Stimulated activated CD4-positive, alpha-beta T cell treated with anti-CD3 and anti-CD28 coated beads, TNF-alpha, amount 100 ng/mL, for 24 hours (primary cell): Measurements from ENCODE around the gene PLCB1.

ENCODE experiments used
- DNase-seq, 3 experiments: peaks; one replicate each; pipeline ENCODE4 v3.0.0-alpha.2; 2020; ENCODE audit warnings: low read depth in 3 of 3

Gene PLCB1

GRCh38 chr20:8657664-8658063, 525.6 kb downstream of the PLCB1 start:
- DNase-seq = no peak

DNA sequence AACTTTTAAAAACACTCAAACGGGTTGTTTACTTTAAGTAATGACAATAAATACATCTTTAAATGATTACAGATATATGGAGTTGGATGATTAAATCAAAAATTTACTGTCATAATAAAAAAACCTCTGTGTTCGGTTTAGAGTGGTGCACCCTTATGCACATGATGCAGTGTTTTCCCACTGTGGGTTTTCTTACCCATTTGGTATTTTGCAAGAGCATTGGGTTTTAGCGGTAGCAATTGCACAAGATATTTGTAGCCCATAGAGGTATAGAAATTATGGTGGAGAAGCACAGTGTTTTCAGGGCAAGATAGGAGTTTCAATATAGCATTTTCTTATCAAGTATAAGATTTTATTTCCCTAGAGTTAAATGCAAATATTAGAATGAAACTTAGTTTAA, 526.0 kb downstream of the PLCB1 start:
- DNase-seq = no peak

DNA sequence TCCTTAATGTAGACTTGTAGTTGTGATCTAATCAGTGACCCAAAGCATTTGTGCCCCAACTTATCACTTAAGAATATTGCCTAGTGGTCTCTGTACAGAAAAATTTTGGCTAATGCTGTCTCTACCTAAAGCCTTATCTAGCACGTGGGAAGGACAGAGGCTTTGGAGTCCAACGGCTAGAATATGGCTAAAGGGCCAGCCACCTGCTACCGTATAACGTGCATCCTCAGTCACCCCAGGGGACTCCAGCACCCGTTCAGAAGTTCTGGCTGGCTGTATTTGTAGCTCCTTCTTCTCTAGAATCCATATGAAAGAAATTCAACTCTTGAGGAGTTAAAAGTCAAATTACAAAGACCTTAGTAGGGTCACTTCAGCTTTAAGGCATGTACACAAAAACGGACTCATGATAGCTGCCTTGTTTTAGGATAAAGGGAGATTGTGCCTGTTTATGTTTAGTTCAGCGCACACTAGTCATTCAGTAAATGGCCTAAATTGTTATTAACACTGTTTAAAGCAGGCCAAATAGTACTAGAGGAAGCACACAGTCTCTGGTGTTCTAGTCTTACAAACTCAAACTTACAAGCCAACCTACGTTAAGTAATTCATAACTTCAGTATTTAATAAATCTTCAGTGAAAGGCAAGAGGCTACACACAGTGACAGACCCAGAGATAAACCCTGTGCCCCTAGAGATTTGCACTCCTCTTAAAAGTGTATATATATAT, 529.3 kb downstream of the PLCB1 start:
- DNase-seq = no peak

DNA sequence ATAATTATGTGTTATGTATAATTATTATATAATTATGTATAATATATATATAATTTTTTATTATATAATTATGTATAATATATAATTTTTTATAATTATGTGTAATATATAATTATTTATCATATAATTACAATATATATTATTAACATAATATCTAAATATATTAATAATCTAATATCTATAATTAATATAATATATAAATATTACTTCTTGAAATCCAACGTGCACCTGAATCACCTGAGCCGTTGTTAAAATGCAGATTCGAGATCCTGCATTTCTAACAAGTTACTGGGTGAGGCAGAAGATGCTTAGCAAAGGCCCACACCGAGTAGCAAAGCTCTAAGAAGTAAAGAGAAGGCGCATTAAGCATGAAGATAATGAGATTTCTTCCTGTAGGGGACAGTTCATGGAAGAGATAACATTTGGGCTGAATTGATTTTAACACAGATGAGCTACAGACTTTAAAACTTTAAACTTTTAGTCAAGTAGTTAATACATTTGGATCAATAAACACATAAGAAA, 530.4 kb downstream of the PLCB1 start:
- no peak for DNase-seq

GRCh38 chr20:8663424-8663823, 531.4 kb downstream of the PLCB1 start:
- no peak for DNase-seq

DNA sequence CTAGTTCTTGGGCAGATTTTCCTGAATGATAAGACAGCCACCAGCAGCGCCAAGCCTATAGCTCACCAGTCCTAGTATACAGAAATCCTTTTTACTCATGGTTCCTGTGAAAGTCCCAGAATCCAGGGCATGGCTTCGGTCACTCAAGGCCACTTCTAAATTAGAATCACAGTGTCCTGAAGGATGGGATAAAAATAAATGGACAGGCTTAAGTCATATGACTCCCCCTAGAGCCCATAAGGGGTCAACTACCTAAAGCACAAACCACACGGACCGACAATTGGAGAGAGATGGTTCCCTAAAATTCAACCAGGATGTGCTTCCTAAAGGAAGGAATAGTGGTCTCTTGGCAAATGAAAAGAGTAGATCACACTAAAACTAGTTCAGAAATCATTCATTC, 532.7 kb downstream of the PLCB1 start:
- no peak for DNase-seq

DNA sequence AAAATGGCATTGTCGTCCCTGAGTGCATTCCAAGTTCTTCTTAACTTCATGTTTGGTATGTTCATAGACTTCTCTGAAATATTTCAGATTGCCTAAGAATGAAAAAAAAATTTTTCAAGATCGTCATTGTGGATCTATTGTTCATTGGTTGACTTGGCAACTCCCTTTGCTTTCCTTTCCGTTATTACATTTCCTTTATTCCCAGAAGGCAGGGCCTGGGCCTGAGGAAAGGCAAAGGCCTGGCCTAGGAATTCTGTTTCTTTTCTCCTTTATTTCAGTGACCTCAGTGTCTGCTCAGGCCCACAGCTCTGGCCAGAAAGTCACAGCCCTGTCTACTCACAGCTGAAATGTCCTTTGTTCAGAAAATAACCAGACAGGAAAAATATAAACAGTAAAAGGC, 535.2 kb downstream of the PLCB1 start:
- DNase-seq = no peak

GRCh38 chr20:8670207-8670892, 538.3 kb downstream of the PLCB1 start:
- no peak for DNase-seq

- no peak for DNase-seq
These were observed 538.8 kb downstream of the PLCB1 start for GRCh38 chr20:8670893-8671215.

DNA sequence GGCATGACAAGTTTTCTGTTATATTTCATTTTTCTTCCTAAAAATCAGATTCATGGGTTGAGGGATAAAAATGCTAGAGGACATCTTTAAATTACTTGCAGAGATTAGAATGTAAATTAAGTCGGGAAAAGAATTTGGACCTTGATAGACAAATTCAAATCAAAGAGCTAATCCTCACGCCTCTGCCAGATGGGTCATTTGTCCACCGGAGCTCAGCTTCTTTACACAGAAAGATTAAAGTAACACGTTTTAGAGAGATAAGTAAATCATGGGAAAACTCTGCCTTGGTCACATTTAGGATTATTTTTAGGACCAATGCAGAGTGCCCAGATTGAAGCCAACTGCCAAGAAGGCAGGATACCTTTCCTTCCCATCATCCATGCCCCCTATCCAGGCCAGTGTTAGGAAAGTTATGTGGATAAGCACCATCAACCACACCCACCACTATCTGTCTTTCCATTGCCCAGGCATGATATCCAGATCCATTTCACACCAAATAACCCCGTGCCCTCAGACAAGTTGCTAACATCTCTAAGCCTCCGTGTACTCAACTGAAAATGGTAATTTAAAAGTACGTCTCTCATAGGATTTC, 539.4 kb downstream of the PLCB1 start:
- no peak for DNase-seq

GRCh38 chr20:8673116-8673515, 541.0 kb downstream of the PLCB1 start:
- DNase-seq = no peak

DNA sequence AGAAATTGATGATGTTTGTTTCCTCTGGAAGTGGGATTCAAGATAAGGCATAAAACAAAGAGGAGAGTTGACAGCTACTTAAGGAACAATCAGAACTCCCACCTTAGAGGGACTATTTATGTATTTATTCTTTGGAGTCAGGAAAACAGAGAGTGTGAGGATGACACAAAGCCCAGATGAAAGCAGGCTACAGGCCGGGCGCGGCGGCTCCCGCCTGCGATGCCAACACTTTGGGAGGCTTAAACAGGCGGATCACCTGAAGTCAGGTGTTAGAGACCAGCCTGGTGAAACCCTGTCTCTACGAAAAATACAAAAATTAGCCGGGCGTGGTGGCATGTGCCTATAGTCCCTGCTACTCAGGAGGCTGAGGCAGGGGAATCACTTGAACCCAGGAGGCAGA, 543.8 kb downstream of the PLCB1 start:
- no peak for DNase-seq

GRCh38 chr20:8678098-8678776, 546.2 kb downstream of the PLCB1 start:
- DNase-seq = no peak

- no peak for DNase-seq
These were observed 557.3 kb downstream of the PLCB1 start for GRCh38 chr20:8689337-8689736.

- no peak for DNase-seq
These were observed 558.0 kb downstream of the PLCB1 start for GRCh38 chr20:8690074-8690473.

DNA sequence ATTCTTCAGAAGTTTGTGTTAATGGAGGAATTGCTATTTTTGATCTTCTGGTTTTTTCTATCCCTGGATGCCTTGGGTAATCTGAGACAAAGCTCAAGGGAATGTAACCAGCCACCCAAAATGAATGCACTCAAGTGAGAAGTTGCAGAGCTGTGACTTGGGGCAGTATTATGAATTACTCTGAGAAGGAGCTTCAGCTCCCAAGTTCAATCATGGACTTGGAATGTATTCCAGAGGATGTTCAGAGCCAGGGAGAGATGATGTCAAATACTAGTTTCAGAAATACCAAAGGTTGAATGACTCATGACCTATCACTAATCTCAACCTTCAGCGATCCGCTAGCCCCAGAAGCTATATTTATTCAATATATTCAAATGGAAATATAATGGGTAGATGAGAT, 561.6 kb downstream of the PLCB1 start:
- DNase-seq = no peak

GRCh38 chr20:8700756-8701155, 568.7 kb downstream of the PLCB1 start:
- DNase-seq = no peak

- DNase-seq = no peak
These were observed 575.1 kb downstream of the PLCB1 start for GRCh38 chr20:8706961-8707700.

DNA sequence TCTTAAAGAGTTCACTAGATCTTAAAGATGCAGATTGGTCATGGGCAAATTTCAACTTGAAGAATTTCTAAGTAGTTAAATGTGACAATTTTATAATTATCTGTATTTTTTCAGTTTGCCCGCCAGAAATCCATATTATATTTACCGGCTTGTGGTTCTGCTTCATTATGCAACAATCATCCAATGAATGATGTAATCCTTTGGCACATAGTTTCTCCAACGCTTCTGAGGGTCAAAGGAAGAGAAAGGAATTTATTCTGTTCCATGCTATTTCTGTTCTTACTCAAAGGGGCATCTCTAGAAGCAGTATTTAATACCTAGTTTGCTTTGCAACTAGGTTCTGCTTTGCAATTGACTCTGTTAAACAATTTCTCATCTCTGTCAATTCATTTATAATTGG, 577.6 kb downstream of the PLCB1 start:
- no peak for DNase-seq

DNA sequence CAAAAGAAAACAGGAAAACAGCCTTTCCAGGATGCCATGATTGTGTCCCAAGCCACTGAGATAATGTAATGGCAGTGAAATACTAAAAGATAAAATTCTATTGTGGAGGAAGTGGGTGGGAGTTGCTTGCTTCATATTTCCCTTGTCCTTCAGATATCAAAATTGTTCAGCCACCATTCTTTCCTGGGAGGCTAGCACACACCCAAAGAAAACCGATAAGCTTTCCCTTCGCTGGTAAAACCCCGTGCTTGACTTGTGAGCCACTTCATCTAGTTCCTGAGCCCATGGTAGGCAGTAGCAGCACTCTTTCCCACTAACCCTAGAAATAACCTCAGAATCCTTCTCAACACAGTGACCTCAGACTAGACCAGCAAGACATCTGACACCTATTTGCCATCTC, 579.4 kb downstream of the PLCB1 start:
- DNase-seq = no peak

DNA sequence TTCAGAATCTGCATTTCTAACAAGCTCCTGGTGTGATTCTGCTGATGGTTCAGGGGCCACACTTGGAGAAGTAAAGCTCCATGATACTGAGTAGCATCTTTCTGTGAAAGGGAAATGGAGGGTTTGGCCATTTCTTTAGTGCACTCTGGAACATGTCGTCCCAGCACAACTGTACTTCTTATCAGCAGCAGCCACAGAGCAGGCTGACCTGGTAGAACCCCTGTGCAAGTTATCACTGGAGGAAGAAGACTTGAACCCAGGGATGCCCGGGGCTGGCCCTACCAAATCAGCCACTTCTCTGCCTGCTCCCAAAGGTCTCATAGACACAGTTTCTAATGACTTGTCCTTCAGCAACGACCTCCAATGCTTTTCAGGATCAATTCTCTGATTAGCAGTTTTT, 582.1 kb downstream of the PLCB1 start:
- no peak for DNase-seq

GRCh38 chr20:8718279-8718678, 586.2 kb downstream of the PLCB1 start:
- DNase-seq = no peak
